Panc1 (cell line): Measurements from ENCODE around the gene MTHFD1L. TPM values are rescaled to one million over a fixed set of nuclear protein-coding genes. Genes with fewer than 3 reads are reported as not detected.

Experiments
- ATAC-seq: fragments of 200-7000 bp; cut with Tn5 transposase; 2 replicates; pipeline ENCODE4 v1.9.1; 2020; ENCODE audit warnings: mild to moderate bottlenecking, moderate library complexity
- BruUV-seq: library from RNA; stranded (reverse); fragments of 400-500 nt; replicated peaks from 2 replicates; lab custom pipeline; 2021; lab: Mats Ljungman, UMichigan
- CTCF ChIA-PET: fragments of 300-600 bp; sonication (Branson Sonifier 250); formaldehyde crosslinking; loops from one replicate; lab custom pipeline; 2022; ENCODE audit warnings: antibody characterized with exemption; lab: Charles Lee
- POLR2A ChIA-PET: fragments of 300-600 bp; sonication (Branson Sonifier 250); formaldehyde crosslinking; loops from one replicate; lab custom pipeline; 2022; ENCODE audit warnings: antibody characterized with exemption; lab: Charles Lee
- DNase-seq: peaks from one replicate; pipeline ENCODE4 v3.0.0-alpha.2; 2010; ENCODE audit warnings: low read depth, low spot score
- H3K27ac ChIP-seq: 2 replicates; pipeline ENCODE4 v1.5.1; 2011; ENCODE audit warnings: mild to moderate bottlenecking, low read length, inconsistent platforms
- H3K27me3 ChIP-seq: fragments of 200-500 bp; sonication (Bioruptor generic); 2 replicates; pipeline ENCODE4 v1.6.0; 2014; ENCODE audit warnings: low read length, inconsistent platforms; ENCODE audit not compliant: control insufficient read depth, insufficient read depth
- H3K36me3 ChIP-seq: fragments of 200-500 bp; sonication (Bioruptor generic); 2 replicates; pipeline ENCODE4 v1.5.1; 2014; ENCODE audit warnings: inconsistent platforms, mild to moderate bottlenecking, low read length, moderate library complexity; ENCODE audit not compliant: control insufficient read depth, insufficient read depth
- H3K4me1 ChIP-seq: 2 replicates; pipeline ENCODE4 v1.5.1; 2011; ENCODE audit warnings: inconsistent platforms, mild to moderate bottlenecking, low read length, moderate library complexity; ENCODE audit not compliant: control insufficient read depth, insufficient read depth
- H3K4me3 ChIP-seq, 2 experiments: 2 replicates each; pipeline ENCODE4 v1.5.1; 2011 to 2012; ENCODE audit warnings: low read depth in 2 of 2, low read length in 2 of 2, mild to moderate bottlenecking in 2 of 2, inconsistent platforms in 1 of 2, moderate library complexity in 1 of 2
- H3K9me3 ChIP-seq: fragments of 200-500 bp; sonication (Bioruptor generic); 2 replicates; pipeline ENCODE4 v1.5.1; 2014; ENCODE audit warnings: low read depth, mild to moderate bottlenecking, inconsistent platforms, low read length, moderate library complexity; ENCODE audit not compliant: control insufficient read depth, insufficient read depth
- CTCF ChIP-seq: fragments of 450-650 bp; IDR thresholded peaks from 2 replicates; pipeline ENCODE4 v1.5.1; 2017; ENCODE audit warnings: mild to moderate bottlenecking
- POLR2AphosphoS5 ChIP-seq: IDR thresholded peaks from 2 replicates; pipeline ENCODE4 v1.6.1; 2012; ENCODE audit warnings: mild to moderate bottlenecking, low read depth, low read length, moderate library complexity
- REST ChIP-seq, 2 experiments: IDR thresholded peaks; 2 replicates each; pipeline ENCODE4 v1.6.1; 2011 to 2012; ENCODE audit warnings: low read depth in 2 of 2, control low read depth in 1 of 2, low read length in 1 of 2, mild to moderate bottlenecking in 1 of 2, moderate library complexity in 1 of 2; ENCODE audit not compliant: insufficient read depth in 1 of 2
- SIN3A ChIP-seq: IDR thresholded peaks from 2 replicates; pipeline ENCODE4 v1.6.1; 2012; ENCODE audit warnings: low read depth, mild to moderate bottlenecking, low read length, moderate library complexity, borderline replicate concordance; ENCODE audit not compliant: insufficient read depth
- TCF7L2 ChIP-seq: IDR thresholded peaks from 2 replicates; pipeline ENCODE4 v1.6.1; 2011; ENCODE audit warnings: mild to moderate bottlenecking, low read depth, low read length, inconsistent platforms
- in situ Hi-C: cut with HindIII; loops from 2 replicates; pipeline ENCODE4 v1.10.0; 2016; ENCODE audit warnings: low sequenced_read_pairs, low pct_unique_long_range_greater_than_20kb
- intact Hi-C: fragments of 100-400 bp; cut with micrococcal nuclease; formaldehyde crosslinking; loops from one replicate; pipeline ENCODE4 v1.10.0; 2022; ENCODE audit not compliant: unreplicated experiment
- total RNA-seq: library from RNA; stranded (reverse); gene quantifications from one replicate; pipeline ENCODE4 v1.2.1, GENCODE V29; 2021; ENCODE audit not compliant: unreplicated experiment

The MTHFD1L gene
- total RNA-seq, 1 experiment from 2014 or later, result 76.2 TPM

- ChIA-PET POLR2A (no interaction called here), CTCF (no interaction called here)
- no peak for TF ChIP-seq SIN3A
- TF ChIP-seq POLR2AphosphoS5, result no peak
- no peak for TF ChIP-seq TCF7L2
- TF ChIP-seq REST (IDR thresholded peaks at IDR 0.05; ENCODE audit: insufficient read depth in 1 of 2, low read depth in 2 of 2, low read length in 1 of 2), result no peak
- no peak for TF ChIP-seq CTCF
- BruUV-seq, result no TSS peak
- Histone ChIP-seq H3K27ac (no peak overlapping the region), H3K9me3 (no peaks in the 10 kb centered on the region), H3K36me3 (peaks cover 16% of the 10 kb centered on the region; the same call in 1 of the 2 replicates), H3K4me3 (no peak overlapping the region), H3K27me3 (no peaks in the 10 kb centered on the region), H3K4me1 (no peaks in the 10 kb centered on the region)
- intact Hi-C loops (no loop called here), in situ Hi-C loops (no loop called here)
- no peak for ATAC-seq
- DNase-seq, result no peak
Measured at GRCh38 chr6:150953851-150954250, 88.3 kb downstream of the MTHFD1L start.

- ChIA-PET CTCF (no interaction called here), POLR2A (no interaction called here)
- in situ Hi-C loops (no loop called here), intact Hi-C loops (no loop called here)
- BruUV-seq, result no TSS peak
- ATAC-seq (no peak), DNase-seq (no peak)
- no peak for TF ChIP-seq TCF7L2
- TF ChIP-seq POLR2AphosphoS5, result no peak
- no peak for TF ChIP-seq SIN3A
- no peak for TF ChIP-seq REST (IDR thresholded peaks at IDR 0.05; ENCODE audit: insufficient read depth in 1 of 2, low read depth in 2 of 2, low read length in 1 of 2)
- no peak for TF ChIP-seq CTCF
- Histone ChIP-seq H3K36me3 (peaks cover 10% of the 10 kb centered on the region), H3K27me3 (no peaks in the 10 kb centered on the region), H3K27ac (no peak overlapping the region), H3K9me3 (no peaks in the 10 kb centered on the region), H3K4me3 (no peak overlapping the region), H3K4me1 (no peaks in the 10 kb centered on the region)
Measured at GRCh38 chr6:150959166-150959565, 93.7 kb downstream of the MTHFD1L start.
